ENCODE measurements around the gene SIPA1L2.

Gene SIPA1L2

GRCh38 chr1:232586679-232587078, 43.3 kb downstream of the SIPA1L2 start:
- no peaks in the 10 kb centered on the region for H3K79me2 ChIP-seq (ENCODE audit: insufficient read depth, low read length)
- TF ChIP-seq EZH2 (IDR thresholded peaks at IDR 0.05; ENCODE audit: borderline replicate concordance, low read length) (no peak), CTCF (IDR thresholded peaks at IDR 0.05; ENCODE audit: low read length) (no peak)
- no peak overlapping the region for H3K4me2 ChIP-seq (ENCODE audit: low read length)

DNA sequence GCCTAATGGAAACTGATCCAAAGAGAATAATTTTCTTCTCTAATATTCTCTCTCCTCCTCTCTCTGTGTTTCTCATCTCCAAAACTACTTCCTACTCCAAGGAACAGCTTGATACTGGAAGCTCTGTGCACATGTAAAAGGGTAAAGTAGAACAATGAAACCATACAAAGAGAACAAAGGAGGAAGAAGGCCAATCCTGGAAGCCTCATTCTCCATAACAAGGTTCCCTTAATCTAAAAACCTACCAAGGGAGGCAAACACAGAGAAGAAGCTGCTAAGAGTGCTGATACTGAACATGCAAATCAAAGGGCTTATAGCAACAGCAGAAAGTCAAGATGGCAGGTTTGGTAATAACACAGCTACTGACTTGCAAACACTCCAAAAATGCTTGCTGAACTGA, 44.4 kb downstream of the SIPA1L2 start:
- Histone ChIP-seq H3K79me2 (ENCODE audit: insufficient read depth, low read length) (no peaks in the 10 kb centered on the region), H3K4me2 (ENCODE audit: low read length) (no peak overlapping the region), H3K27me3 (ENCODE audit: insufficient read depth, low read length) (no peaks in the 10 kb centered on the region), H3K4me3 (ENCODE audit: low read depth, low read length, poor library complexity, severe bottlenecking) (no peak overlapping the region), H3K9me2 (ENCODE audit: low read depth, low read length) (no peaks in the 10 kb centered on the region), H3K36me3 (ENCODE audit: insufficient read depth, low read length) (no peaks in the 10 kb centered on the region), H3K4me1 (ENCODE audit: insufficient read depth, low read length, severe bottlenecking) (no peaks in the 10 kb centered on the region), H3K9ac (ENCODE audit: low read length) (no peak overlapping the region), H4K20me1 (ENCODE audit: insufficient read depth, low read length) (no peaks in the 10 kb centered on the region), H3F3A (ENCODE audit: insufficient read depth, low read length) (no peaks in the 10 kb centered on the region), H2AFZ (ENCODE audit: low read length) (no peak overlapping the region), H3K9me3 (ENCODE audit: low read length) (no peaks in the 10 kb centered on the region), H3K27ac (ENCODE audit: low read depth, low read length, poor library complexity, severe bottlenecking) (no peak overlapping the region)
- TF ChIP-seq CTCF (IDR thresholded peaks at IDR 0.05; ENCODE audit: low read length) (no peak), EZH2 (IDR thresholded peaks at IDR 0.05; ENCODE audit: borderline replicate concordance, low read length) (no peak)

More at GRCh38 chr1:232586679-232587078, 43.3 kb downstream of the SIPA1L2 start:
- H3K27ac ChIP-seq (ENCODE audit: low read depth, low read length, poor library complexity, severe bottlenecking) = no peak overlapping the region
- no peaks in the 10 kb centered on the region for H3F3A ChIP-seq (ENCODE audit: insufficient read depth, low read length)
- H3K9me2 ChIP-seq (ENCODE audit: low read depth, low read length) = no peaks in the 10 kb centered on the region
- H4K20me1 ChIP-seq (ENCODE audit: insufficient read depth, low read length) = no peaks in the 10 kb centered on the region
- H3K4me3 ChIP-seq (ENCODE audit: low read depth, low read length, poor library complexity, severe bottlenecking) = no peak overlapping the region
- no peaks in the 10 kb centered on the region for H3K36me3 ChIP-seq (ENCODE audit: insufficient read depth, low read length)
- H3K4me1 ChIP-seq (ENCODE audit: insufficient read depth, low read length, severe bottlenecking) = no peaks in the 10 kb centered on the region
- H2AFZ ChIP-seq (ENCODE audit: low read length) = no peak overlapping the region
- no peaks in the 10 kb centered on the region for H3K27me3 ChIP-seq (ENCODE audit: insufficient read depth, low read length)
- no peak overlapping the region for H3K9ac ChIP-seq (ENCODE audit: low read length)
- no peaks in the 10 kb centered on the region for H3K9me3 ChIP-seq (ENCODE audit: low read length)

- no peaks in the 10 kb centered on the region for H3K36me3 ChIP-seq (ENCODE audit: insufficient read depth, low read length)
- H3K4me1 ChIP-seq (ENCODE audit: insufficient read depth, low read length, severe bottlenecking) = no peaks in the 10 kb centered on the region
- no peak overlapping the region for H3K4me2 ChIP-seq (ENCODE audit: low read length)
- H3K4me3 ChIP-seq (ENCODE audit: low read depth, low read length, poor library complexity, severe bottlenecking) = no peak overlapping the region
- TF ChIP-seq CTCF (IDR thresholded peaks at IDR 0.05; ENCODE audit: low read length) = no peak
- no peak for TF ChIP-seq EZH2 (IDR thresholded peaks at IDR 0.05; ENCODE audit: borderline replicate concordance, low read length)
- no peaks in the 10 kb centered on the region for H4K20me1 ChIP-seq (ENCODE audit: insufficient read depth, low read length)
- no peaks in the 10 kb centered on the region for H3K9me3 ChIP-seq (ENCODE audit: low read length)
- no peaks in the 10 kb centered on the region for H3K27me3 ChIP-seq (ENCODE audit: insufficient read depth, low read length)
- no peaks in the 10 kb centered on the region for H3F3A ChIP-seq (ENCODE audit: insufficient read depth, low read length)
- H3K79me2 ChIP-seq (ENCODE audit: insufficient read depth, low read length) = no peaks in the 10 kb centered on the region
- H3K9me2 ChIP-seq (ENCODE audit: low read depth, low read length) = no peaks in the 10 kb centered on the region
- no peak overlapping the region for H3K27ac ChIP-seq (ENCODE audit: low read depth, low read length, poor library complexity, severe bottlenecking)
- no peak overlapping the region for H3K9ac ChIP-seq (ENCODE audit: low read length)
- H2AFZ ChIP-seq (ENCODE audit: low read length) = no peak overlapping the region
Observed at GRCh38 chr1:232581932-232582331, 48.0 kb downstream of the SIPA1L2 start.

All from OCI-LY1 (cell line).